PC-9 (cell line): Measurements from ENCODE around the gene LSG1.

Experiments used
- EZH2 ChIP-seq: fragments of 200-600 bp; sonication (generic); IDR thresholded peaks from 2 replicates; pipeline ENCODE4 v1.8.0; 2017; ENCODE audit warnings: antibody characterized with exemption, low read depth
- TF ChIP-seq, protein P1 (sequence below): fragments of 200-600 bp; sonication (generic); conservative IDR thresholded peaks from 2 replicates; pipeline ENCODE4 v1.6.1; 2017; ENCODE audit warnings: mixed run types, antibody characterized with exemption, mild to moderate bottlenecking, moderate library complexity

- TF ChIP-seq, protein P1, sequence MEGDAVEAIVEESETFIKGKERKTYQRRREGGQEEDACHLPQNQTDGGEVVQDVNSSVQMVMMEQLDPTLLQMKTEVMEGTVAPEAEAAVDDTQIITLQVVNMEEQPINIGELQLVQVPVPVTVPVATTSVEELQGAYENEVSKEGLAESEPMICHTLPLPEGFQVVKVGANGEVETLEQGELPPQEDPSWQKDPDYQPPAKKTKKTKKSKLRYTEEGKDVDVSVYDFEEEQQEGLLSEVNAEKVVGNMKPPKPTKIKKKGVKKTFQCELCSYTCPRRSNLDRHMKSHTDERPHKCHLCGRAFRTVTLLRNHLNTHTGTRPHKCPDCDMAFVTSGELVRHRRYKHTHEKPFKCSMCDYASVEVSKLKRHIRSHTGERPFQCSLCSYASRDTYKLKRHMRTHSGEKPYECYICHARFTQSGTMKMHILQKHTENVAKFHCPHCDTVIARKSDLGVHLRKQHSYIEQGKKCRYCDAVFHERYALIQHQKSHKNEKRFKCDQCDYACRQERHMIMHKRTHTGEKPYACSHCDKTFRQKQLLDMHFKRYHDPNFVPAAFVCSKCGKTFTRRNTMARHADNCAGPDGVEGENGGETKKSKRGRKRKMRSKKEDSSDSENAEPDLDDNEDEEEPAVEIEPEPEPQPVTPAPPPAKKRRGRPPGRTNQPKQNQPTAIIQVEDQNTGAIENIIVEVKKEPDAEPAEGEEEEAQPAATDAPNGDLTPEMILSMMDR, result no peak
- no peak for TF ChIP-seq EZH2
Measured at GRCh38 chr3:194602669-194603171, 69.3 kb downstream of the LSG1 start.
